CD1c-positive myeloid dendritic cell (primary cell): ENCODE measurements around the gene CEBPE.
A peak's percentile ranks its signal among the peaks of the same experiment; 100 is the strongest.

Source experiments
- DNase-seq: peaks from one replicate; pipeline ENCODE4 v3.0.0-alpha.2; 2016; ENCODE audit errors: extremely low spot score

Gene CEBPE

DNA sequence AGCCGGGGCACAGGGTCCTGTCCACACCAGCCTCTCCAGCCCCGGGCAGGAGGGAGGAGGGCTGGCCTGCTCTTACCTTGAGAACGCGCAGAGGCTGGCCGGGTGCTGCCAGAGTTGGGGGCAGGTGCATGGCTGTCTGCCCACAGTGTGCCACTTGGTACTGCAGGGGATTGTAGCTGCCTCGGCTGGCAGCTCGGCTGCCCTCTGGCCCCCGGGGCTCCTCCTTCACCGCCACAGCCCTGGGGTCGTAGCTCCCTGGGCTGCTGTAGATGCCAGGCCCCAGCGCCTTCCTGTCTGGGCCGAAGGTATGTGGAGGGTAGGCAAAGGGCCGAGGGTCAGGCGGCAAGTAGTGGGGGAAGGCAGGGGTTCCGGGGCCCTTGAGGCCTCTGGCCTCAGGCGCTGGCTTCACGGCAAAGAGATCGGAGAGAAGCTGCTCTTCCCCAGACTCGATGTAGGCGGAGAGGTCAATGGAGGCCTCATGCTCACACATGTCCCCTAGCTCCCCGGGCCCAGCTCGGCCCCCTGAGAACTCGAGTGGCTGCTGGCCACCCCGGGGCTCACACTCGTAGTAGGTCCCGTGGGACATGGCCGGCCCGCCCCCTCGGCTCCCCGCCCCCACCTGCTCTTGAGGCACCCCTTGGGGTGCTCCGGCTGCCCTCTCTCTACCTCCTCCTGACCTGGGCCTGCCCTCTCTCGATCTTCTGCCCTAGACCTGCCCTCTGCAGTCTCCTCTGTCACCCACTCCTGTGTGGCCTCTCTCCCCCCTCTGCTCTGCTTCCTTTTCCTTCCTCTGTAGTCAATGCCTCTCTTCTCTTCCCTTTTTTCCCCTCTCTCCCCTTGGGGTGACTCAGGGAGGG, at the start of gene CEBPE:
Gene CEBPE, minus strand, starts transcription at position 750 of the 857 bp plus-strand sequence. Its CDS starts 164 bp downstream, at position 586.
- peak; percentile 59 for DNase-seq

DNA sequence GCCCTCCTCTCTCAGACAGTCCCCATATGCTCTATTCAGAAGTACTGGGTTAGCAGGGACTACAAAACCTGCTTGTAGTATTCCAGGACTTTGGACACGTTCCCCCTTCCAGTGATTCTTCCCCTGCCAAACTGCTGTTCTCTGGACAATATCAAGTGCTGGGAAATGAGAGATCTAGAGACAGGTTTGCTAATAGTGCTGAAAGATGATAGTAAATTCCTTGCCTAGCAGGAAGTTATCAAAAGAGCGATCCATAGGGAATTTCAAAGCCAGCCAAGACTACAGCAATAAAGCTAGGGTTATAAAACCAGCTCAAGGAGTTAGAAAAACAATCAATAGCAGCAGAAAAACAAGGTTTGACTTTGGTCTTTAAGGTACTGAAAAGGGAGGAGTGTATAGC, 49.2 kb upstream of the CEBPE start:
- no peak for DNase-seq

DNA sequence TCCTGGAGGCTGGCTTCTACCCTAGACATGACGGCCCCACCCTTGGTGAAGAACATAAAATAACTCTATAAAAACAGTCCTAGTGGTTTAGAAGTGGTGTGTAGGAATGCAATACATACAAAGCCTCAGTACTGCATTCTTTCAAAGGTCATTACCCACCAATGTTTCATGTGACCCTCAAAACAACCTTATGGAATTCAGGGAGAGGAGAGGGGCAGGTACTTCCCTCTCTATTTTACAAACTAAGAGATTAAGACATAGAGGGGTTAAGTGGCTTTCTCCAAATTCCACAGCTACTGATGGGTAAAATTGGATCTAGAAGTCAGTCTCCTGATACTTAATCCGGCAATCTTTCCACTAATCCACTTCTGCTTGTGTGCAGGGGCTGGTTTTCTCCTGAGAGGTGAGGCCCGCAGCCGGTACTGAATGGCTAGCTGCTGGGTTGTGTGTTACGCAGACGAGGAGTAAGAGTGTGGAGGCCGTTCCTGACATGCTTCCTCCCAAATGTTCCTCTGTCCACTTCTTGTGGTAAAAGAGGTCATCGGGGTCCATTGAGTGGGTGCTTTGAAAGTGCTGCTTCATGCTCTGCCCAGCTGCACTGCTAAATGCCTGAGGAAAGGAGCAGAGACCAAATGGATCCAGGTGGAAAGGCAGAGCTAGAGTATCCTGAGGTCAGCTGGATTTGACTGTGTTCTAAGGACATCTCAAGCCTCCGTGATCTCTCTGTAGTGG, 48.2 kb upstream of the CEBPE start:
- peak; percentile 63 for DNase-seq

DNA sequence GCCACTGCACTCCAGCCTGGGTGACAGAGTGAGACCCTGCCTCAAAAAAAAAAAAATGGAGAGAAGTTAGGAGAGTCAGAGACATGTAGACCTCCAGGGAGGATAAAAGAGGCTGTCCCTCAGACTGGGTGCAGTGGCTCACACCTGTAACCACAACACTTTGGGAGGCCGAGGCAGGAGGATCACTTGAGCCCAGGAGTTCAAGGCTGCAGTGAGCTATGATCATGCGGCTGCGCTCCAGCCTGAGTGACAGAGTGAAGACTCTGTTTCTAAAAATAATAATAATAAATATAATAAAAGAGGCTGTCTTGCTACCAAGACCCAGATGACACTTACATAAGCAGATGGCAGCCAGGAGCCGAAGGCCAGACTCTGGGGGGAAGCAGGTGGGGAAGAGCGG, 45.9 kb upstream of the CEBPE start:
- DNase-seq: no peak

DNA sequence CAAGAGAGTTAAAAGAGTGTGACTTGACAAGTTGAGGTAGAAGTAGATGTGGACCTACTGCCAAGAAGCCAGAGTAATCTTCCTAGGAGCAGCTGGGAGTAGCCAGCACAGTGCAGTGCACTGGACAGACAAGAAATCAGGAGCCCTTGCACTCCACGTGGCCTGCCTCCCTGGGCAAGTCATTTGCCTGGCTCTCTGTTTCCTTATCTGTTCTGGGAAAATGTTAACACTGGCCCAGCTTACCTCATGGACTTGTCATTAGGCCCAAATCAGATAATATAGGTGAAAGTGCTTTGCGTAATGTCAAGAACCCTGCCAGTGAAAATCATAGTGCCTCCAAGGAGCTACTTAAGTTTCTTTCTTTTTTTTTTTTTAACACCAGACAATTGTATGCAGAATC, 45.2 kb upstream of the CEBPE start:
- DNase-seq: no peak

DNA sequence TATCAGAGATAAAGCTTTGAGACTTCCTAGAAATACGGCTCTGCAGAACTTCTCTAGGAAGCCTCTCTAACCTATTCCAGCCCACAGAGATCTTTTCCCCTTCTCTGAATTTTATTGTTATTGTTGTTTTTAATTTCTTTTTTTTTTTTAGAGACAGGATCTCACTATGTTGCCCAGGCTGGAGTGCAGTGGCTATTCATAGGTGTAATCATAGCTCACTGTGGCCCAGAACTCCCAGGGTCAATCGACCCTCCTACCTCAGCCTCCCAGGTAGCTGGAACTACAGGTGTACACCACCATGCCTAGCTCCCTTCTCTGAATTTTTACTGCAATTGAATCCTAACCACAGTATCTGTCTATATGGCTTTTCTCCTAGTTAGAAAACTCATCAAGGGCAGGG, 44.8 kb upstream of the CEBPE start:
- DNase-seq: no peak

DNA sequence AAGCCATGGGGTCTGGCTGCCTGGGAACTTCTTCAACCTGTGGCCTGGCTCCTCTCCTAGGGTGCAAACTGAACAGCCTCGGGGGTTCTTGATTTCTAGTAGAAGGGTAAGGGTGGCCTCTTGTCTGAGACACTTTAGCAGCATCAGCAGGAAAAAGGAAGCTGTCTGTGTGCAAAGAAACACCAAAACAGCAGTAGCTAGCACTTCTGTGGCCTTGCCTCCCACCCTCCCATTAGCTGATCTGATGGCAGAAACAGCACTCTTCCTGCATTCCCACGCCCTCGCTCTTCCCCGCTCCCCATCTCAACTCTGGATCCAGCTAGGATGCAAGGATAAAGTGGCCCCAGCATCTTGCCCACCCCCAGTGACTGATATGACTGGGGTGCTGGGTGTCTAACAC, 43.7 kb upstream of the CEBPE start:
- peak; percentile 23 for DNase-seq

DNA sequence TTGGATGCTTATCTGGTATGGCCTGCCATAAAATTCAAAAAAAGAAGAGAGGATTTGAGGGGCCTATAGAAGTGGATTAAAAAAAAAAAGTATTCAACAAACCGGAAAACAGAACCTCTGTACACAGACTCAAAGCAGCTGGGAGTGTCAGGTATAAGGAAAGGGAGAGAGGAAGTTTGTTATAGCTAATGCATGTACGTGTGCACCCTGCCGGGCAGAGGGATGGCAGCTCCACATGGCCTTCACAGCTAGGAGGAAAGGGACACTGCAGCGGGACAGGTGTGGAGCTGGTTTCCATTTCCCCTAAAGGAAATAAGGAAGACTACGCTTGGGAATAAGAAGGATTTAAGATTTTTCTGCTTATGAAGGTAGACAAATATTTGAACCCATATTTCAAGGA, 43.0 kb upstream of the CEBPE start:
- DNase-seq: no peak

DNA sequence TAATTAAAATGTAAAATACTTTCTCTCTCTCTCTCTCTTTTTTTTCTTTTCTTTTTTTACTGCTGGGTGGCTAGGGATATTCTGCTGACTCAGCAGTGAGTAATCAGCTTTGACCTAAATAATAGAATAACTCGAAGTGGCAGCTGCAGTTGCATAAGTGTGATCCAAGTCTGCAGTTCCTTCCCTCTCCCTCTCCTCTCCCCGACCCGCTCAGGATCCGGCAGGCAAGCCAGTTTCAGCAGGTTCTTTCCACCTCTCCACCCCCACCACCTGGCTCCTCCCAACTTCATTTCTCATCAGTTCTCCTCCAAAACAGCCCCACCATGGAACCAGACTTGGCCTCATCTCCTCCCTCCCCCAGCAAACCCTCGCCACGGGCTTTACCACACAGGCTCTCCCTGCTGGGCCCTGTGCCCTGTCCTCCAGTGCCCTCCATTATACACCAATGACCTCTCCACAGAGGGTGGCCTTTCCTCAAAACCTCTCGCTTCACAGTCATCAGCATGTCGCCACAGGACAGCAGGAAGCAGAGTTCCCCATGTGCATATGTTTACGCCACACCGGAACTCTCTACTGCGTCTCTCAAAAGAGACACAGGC, 42.0 kb upstream of the CEBPE start:
- DNase-seq: peak; percentile 84

DNA sequence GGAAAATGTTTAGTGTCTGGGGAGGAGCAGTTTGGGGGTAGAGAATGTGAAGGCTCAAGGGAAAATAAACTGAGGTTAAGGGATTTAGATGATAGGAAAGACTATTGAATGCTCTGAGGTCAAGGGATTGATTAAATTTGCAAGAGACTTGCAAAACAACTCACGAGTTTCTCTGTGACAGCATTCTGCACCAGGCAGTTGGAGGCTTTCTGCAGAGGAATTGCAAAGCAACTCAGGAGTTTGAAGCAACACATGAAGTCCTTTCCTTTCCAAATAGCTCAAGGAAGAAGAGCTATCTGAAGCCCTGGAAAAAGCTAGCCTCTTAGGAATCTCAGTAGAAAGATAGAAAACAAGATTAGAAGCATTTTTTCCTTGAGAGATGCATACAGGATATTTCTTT, 40.5 kb upstream of the CEBPE start:
- no peak for DNase-seq

DNA sequence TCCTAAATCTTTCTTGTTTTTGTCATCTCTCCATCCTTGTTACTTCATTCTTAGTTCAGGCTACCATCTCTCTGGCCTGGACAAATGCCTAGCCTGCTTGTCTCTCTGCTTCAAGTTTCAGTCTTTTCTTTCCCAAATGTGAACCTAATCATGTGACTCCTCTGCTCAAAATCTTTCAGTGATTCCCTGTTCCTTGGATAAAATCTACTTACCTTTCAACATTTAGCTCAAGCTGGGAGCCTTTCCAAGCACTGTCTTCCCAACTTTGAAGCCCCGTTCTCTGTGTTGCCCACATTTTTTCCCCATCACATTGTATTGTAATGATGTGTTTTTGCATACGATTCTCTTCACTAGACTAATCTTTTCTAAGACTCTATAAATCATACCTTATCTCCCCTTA, 39.7 kb upstream of the CEBPE start:
- DNase-seq: no peak

DNA sequence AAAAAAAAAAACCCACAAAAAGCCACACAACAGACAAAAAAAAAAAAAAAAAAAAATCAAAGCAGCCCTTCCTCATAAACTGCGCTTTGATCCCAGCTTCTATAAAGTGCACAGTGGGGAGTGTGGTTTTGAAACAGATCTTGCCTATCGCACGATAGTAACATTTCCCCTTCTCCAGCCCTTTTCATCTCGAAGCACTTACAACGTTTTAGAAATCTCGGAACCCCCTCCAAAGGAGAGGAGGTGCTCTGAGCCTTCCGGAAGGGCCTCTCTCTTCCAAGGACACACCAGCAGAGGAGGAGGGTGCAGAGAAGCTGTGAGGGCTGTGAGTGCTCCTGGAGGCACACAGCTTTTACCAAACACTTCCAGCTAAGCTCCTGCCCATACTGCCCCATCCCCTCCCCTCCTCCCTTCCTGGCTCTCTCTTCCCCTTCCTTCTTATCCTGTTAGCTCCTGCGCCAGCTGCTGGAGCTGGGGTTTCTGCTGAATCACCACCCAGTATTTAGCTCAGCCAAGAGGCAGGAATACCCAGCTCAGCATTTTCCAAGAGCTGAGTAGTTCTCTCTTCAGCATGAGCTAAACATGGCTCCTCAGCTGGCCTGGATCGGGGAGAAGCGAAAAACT, 36.0 kb upstream of the CEBPE start:
- peak; percentile 62 for DNase-seq

DNA sequence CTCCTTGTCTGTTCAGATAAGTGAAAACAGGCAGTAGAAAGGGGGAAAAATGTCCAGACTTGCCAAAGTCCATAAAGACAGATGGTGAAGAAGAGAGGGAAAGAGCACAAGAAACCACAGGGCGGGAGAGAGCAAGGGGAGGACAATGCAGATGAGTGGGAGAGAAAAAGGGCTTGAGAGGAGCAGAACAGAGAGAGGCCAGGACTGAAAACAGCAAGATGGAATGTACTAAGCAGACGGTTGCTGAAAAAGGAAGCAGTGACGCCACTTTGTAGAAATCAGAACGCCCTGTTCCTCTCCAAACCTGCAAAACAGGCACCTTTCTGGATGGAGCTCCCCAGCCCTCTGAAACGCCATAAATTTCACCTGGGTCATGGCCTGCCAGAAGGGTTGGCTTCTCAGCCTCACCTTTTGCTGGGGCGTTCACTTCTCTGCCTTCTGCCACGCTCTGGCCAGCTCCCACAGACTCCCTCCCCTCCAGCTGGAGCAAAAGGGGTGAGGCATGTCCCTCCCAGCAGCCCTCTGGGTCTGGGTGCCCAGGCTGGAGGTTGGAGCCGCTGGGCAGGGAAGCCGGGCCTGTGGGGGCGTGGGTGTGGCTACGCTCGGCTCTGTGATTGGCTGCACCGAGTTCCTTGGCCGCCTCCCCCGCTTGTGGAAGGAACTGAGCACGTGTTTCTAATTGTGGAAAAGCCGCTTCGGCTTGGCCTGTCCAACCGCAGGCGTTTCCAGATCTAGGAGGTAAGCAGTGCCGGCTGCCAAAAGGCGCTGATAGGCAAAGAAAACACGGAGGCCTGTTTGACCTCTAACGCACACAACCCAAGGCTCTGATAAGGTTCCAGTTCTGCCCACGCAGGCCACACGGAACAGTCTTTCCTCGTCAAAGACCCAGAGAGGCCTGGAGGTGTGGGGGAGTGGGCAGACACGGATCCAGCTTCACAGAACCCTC, 35.1 kb upstream of the CEBPE start:
- peak; percentile 73 for DNase-seq

DNA sequence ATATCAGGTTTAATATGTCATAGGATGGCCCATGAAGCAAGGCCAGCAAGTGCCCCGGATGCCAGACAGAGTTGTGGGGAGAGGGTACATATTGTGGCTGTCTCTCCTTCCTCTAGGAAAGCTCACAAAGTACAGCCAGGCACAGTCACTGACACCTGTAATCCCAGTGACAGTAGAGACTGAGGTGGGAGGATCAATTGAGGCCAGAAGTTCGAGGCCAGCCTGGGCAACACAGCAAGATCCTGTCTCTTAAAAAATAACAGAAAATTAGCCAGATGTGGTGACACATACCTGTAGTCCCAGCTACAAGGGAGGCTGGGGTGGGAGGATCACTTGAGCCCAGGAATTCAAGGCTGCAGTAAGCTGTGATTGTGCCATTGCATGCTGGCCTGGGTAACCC, 32.3 kb upstream of the CEBPE start:
- no peak for DNase-seq

DNA sequence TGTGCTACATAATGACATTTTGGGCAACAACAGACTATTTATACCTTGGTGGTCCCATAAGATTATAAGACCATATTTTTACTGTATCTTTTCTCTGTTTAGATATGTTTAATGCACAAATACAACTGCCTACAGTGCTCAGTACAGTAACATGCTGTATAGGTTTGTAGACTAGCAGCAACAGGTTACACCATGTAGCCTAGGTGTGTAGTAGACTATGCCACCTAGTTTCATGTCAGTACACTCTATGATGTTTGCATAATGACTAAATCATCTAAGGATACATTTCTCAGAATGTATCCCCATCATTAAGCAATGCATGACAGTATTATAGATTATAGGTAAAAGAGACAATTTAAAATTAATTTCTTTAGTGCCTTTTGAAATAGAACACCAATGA, 30.7 kb upstream of the CEBPE start:
- no peak for DNase-seq

DNA sequence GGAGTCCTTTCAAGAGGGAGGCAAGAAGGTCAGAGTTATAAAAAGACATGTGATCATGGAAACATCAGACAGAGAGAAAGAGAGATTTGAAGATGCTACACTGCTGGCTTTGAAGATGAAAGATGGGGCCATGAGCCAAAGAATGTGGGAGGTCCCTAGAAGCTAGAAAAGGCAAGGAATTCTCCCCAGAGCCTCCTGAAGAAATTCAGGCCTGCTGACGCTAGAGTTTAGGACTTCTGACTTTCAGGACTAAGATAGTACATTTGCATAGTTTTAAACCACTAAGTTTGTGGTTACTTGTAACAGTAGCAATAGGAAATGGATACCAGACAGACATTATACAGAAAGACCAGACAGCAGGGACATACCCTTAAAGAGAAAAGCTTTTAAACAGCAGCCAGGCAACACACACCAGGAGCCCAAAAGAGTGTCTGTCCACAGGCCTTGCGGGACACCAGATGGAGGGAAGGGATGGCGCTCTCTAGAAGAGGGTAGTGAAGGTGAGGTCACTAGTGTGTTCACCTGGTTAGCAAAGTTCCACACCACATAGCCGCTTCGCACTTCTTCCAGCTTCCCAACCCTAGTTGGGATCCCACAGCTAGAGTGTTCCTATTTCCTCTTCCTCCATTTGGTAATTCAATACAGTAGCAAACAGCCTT, 29.7 kb upstream of the CEBPE start:
- no peak for DNase-seq

DNA sequence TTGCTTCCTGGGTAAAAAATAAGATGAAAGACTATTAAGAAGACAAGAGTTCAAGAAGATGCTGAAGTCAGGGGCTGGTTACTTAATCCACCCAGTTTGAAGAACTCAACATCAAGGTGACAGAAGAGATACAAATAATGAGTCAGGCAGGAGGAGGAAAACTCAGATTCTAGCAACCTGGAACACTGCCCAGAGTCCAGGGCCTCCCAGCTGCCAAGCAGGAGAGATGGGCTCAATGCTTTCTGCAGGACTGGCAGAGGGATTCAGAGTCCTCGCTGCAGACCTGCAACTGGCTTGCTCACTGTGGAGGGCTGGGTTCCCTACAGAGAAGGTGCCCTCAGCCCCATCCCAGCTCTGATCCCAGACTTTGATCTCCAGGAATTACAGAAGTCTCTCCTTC, 28.6 kb upstream of the CEBPE start:
- no peak for DNase-seq

DNA sequence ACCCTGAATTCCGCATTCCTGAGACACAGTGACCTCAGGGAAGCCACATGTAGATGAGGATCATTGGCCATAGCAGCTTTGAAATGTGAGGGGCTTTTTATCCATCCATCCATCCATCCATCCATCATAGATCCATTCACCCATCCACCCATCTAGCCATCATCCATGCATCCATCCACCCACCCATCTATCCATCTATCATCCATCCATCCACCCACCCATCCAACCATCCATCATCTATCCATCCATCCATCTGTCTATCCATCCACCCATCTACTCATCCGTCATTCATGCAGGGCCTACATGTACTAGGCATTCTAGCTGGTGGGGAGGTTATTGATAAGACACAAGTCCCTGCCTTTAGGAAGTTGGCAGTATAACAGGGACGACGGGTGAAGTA, 27.9 kb upstream of the CEBPE start:
- no peak for DNase-seq

DNA sequence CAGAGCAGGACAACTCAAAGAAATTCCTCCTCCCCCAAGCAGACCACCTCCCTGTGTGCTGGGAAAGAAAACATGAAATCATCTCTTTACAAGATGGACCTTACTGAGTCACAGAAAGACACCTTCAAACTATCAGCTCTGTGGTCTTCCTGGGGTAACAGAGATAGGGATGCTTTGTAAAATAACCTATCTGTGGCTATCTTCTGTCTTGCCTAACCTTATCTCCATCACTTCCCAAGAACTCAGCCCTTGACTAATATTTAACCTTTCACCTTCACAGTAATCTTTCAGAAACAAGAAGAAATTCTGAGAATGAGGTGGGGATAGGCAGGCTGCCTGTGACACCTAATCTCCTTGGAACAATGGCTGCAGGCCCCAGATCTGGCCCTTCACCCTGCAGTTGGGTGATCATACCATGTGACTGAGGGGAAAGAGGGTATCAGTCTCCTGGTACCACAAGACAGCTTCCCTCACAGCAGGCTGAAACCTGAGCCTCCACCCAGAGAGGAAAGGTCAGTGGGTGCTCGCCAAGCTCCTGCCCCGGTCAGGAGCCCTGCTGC, 27.4 kb upstream of the CEBPE start:
- DNase-seq: no peak

DNA sequence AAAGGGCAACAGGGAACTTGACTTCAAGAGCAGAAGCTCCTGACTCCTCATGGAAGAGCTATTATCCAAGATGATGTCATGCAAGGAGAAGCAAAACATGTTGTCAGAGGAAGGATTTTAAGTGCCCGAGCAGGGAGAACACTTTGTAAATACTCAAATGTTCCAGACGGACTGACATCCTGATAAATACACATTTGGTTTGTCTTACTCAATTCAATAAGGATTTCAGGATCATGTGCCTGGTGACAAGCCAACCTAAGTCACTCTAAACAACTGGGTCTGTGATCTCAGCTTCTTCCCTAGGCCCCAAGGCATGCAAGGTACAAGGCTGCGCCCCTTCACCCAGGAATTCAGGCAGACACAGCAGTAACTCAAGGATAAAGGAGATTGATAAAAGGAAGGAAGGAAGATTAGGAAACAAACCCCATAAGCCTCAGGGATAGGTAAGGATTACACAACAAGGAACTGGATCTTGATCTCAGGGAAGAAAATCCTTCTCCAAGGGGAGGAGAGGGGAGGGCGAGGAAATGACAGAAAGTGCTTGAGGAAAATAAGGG, 26.8 kb upstream of the CEBPE start:
- no peak for DNase-seq
